ENCODE measurements around the gene TAF11L2. TPM values are rescaled to one million over a fixed set of nuclear protein-coding genes. Genes with fewer than 3 reads are reported as not detected.
"Not testable (repeated sequence)": the region's sequence is repeated elsewhere in the genome, so short reads cannot be mapped to it uniquely, and the experiment has no call there.

Gene TAF11L2
- total RNA-seq, 1 donor from 2014 or later, result not detected

DNA sequence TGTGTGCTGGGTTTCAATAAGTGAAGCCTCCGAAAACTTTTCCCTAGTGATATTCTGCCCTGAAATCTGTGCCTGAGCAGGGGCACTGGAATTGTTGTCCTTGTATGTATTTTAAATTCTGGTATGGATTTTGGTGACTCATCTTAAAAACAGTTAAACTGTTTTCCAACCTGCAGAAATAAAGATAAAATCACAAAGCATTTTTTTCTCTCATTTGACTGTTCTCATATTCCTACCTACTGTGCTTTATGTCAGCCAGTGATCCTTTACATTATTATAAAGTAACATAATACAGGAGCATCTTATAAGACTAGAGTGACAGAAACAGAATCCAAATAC lies 10.9 kb upstream of the TAF11L2 start:
- TF ChIP-seq, protein P1, sequence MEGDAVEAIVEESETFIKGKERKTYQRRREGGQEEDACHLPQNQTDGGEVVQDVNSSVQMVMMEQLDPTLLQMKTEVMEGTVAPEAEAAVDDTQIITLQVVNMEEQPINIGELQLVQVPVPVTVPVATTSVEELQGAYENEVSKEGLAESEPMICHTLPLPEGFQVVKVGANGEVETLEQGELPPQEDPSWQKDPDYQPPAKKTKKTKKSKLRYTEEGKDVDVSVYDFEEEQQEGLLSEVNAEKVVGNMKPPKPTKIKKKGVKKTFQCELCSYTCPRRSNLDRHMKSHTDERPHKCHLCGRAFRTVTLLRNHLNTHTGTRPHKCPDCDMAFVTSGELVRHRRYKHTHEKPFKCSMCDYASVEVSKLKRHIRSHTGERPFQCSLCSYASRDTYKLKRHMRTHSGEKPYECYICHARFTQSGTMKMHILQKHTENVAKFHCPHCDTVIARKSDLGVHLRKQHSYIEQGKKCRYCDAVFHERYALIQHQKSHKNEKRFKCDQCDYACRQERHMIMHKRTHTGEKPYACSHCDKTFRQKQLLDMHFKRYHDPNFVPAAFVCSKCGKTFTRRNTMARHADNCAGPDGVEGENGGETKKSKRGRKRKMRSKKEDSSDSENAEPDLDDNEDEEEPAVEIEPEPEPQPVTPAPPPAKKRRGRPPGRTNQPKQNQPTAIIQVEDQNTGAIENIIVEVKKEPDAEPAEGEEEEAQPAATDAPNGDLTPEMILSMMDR (IDR thresholded peaks at IDR 0.05; ENCODE audit: unreplicated experiment), result no peak
- DNase-seq (ENCODE audit: low spot score, unreplicated experiment), result no peak
- Mint-ChIP-seq H3K4me1 (ENCODE audit: low read depth) (no peaks in the 10 kb centered on the region), H3K4me3 (ENCODE audit: low read depth) (no peak overlapping the region), H3K27ac (no peak overlapping the region), H3K36me3 (ENCODE audit: insufficient read depth) (no peaks in the 10 kb centered on the region), H3K27me3 (no peaks in the 10 kb centered on the region), H3K9me3 (ENCODE audit: low read depth) (no peaks in the 10 kb centered on the region)

DNA sequence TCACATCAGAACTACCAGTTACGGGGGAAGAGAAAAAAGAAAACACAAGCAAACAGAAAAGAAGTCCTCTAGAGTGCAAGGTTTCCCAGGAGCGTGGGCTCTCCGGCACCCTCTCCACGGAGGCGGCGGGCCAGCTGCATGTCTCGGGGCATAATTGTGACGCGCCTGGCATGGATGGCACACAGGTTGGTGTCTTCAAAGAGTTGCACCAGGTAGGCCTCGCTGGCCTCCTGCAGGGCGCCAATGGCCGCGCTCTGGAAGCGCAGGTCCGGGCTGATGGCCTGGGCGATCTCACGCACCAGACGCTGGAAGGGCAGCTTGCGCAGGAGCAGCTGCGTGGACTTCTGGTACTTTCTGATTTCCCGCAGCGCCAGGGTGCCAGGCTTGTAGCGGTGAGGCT lies 6.8 kb upstream of the TAF11L2 start:
- not testable (repeated sequence) for H3K9me3 Mint-ChIP-seq (ENCODE audit: low read depth); DNase-seq (ENCODE audit: low spot score, unreplicated experiment); H3K27me3 Mint-ChIP-seq; H3K4me3 Mint-ChIP-seq (ENCODE audit: low read depth); H3K36me3 Mint-ChIP-seq (ENCODE audit: insufficient read depth); H3K27ac Mint-ChIP-seq; H3K4me1 Mint-ChIP-seq (ENCODE audit: low read depth)

DNA sequence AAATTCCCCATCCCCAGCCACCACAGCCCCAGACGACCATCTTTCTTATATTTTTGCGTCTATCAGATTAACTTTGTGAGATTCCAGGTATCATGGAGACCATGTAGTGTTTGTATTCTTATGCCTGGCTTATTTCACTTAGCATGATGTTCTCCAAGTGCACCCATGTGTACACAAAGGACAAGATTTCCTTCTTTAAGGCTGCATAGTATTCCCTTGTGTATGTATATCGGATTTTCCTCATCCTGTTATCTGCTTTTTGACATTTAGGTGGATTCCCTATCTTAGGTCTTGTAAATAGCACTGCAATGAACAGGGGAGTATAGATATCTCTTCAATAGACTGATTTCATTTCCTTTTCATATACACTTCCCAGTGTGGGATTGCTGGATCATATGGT lies 5.3 kb upstream of the TAF11L2 start:
- H3K36me3 Mint-ChIP-seq (ENCODE audit: insufficient read depth), result no peaks in the 10 kb centered on the region
- no peak for DNase-seq (ENCODE audit: low spot score, unreplicated experiment)
- H3K4me3 Mint-ChIP-seq (ENCODE audit: low read depth), result no peak overlapping the region
- H3K9me3 Mint-ChIP-seq (ENCODE audit: low read depth), result peaks cover 4% of the 10 kb centered on the region
- no peaks in the 10 kb centered on the region for H3K27me3 Mint-ChIP-seq
- TF ChIP-seq, protein P1 (IDR thresholded peaks at IDR 0.05; ENCODE audit: unreplicated experiment), result no peak
- H3K4me1 Mint-ChIP-seq (ENCODE audit: low read depth), result no peaks in the 10 kb centered on the region
- no peak overlapping the region for H3K27ac Mint-ChIP-seq

DNA sequence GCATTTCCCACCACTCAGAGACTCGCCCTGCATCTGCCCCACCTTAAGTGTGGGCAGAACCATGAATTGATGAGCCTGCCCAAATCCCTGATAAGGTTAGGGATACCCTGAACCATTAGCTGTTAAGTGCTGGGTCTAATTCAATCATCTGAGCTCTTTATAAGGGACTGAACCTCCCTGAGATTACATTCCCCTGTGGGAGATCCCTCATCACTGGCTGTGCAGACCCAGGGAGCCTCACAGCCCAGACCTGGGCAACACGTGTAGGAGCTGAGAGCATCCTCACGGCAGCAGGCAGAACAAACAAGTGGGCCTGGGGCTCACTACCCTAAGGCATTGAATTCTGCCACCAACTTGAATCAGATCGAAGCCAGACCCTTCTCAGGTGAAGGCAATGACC lies 585 bp upstream of the TAF11L2 start:
- TF ChIP-seq, protein P1 (IDR thresholded peaks at IDR 0.05; ENCODE audit: unreplicated experiment), result no peak
- no peak overlapping the region for H3K27ac Mint-ChIP-seq
- no peaks in the 10 kb centered on the region for H3K4me1 Mint-ChIP-seq (ENCODE audit: low read depth)
- H3K9me3 Mint-ChIP-seq (ENCODE audit: low read depth), result peaks cover 4% of the 10 kb centered on the region
- H3K4me3 Mint-ChIP-seq (ENCODE audit: low read depth), result no peak overlapping the region
- no peaks in the 10 kb centered on the region for H3K36me3 Mint-ChIP-seq (ENCODE audit: insufficient read depth)
- H3K27me3 Mint-ChIP-seq, result no peaks in the 10 kb centered on the region
- DNase-seq (ENCODE audit: low spot score, unreplicated experiment), result no peak

DNA sequence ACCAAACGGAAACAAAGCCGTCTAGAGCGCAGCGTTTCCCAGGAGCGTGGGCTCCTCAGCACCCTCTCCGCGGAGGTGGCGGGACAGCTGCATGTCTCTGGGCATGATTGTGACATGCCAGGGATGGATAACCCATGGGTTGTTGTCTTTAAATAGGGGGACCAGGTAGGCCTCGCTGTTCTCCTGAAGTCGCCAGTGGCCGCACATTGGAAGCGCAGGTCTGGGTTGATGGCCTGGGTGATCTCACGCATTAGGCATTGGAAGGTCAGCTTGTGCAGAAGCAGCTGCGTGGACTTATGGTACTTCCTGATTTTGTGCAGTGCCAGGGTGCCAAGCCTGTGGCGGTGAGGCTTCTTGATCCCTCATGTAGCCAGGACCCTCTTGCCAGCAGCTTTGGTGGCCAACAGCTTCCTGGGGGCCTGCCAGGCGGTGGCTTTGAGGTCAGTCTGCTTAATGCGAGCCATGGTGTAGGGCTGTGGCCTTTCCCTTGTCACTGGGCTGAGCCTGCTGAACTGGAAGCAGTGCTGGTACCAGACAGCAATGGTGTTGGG lies 13.8 kb downstream of the TAF11L2 start:
- TF ChIP-seq, protein P1 (IDR thresholded peaks at IDR 0.05; ENCODE audit: unreplicated experiment), result no peak
- H3K27ac Mint-ChIP-seq, result no peak overlapping the region
- no peak for DNase-seq (ENCODE audit: low spot score, unreplicated experiment)
- H3K9me3 Mint-ChIP-seq (ENCODE audit: low read depth), result no peaks in the 10 kb centered on the region
- H3K4me3 Mint-ChIP-seq (ENCODE audit: low read depth), result no peak overlapping the region
- H3K4me1 Mint-ChIP-seq (ENCODE audit: low read depth), result no peaks in the 10 kb centered on the region
- no peaks in the 10 kb centered on the region for H3K36me3 Mint-ChIP-seq (ENCODE audit: insufficient read depth)
- peaks cover 2% of the 10 kb centered on the region for H3K27me3 Mint-ChIP-seq

DNA sequence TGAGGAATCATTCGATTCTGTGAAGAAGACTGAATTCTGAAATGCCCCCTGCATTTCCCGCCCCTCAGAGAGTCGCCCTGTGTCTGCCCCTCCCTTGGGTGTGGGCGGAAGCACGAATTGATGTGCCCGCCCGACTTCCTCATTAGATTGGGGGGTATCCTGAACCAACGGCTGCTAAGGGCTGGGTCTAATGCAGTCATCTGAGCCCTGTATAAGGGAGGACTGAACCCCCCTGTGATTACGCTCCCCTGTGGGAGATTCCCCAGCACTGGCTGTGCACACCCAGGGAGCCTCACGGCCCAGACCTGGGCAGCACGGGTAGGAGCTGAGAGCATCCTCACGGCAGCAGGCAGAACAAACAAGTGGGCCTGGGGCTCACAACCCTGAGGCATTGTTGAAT lies 19.5 kb downstream of the TAF11L2 start:
- H3K36me3 Mint-ChIP-seq (ENCODE audit: insufficient read depth); H3K9me3 Mint-ChIP-seq (ENCODE audit: low read depth); H3K27me3 Mint-ChIP-seq; H3K4me1 Mint-ChIP-seq (ENCODE audit: low read depth); DNase-seq (ENCODE audit: low spot score, unreplicated experiment); H3K4me3 Mint-ChIP-seq (ENCODE audit: low read depth); H3K27ac Mint-ChIP-seq: not testable (repeated sequence)

DNA sequence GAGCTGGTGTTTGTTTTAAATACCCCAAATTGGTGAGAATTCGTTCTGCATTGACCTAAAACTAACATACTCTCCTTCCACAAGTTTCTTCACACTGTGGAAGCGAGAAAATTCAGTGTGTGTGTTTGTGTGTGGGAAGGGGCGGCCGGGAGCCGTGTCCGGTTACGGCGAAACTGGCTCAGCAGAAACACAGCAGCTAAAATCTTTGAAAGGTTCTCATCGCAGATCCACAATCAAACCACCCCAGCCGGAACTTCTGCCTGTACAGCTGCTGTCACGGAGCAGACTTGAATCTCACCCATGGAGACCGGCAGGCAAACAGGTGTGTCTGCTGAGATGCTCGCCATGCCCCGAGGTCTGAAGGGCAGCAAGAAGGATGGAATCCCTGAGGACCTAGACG lies 20.0 kb downstream of the TAF11L2 start, which contains the start of gene TAF11L3:
Gene TAF11L3 (plus strand): TSS at position 301 of the 400 bp plus-strand sequence.
- H3K4me1 Mint-ChIP-seq (ENCODE audit: low read depth); H3K9me3 Mint-ChIP-seq (ENCODE audit: low read depth); H3K4me3 Mint-ChIP-seq (ENCODE audit: low read depth); DNase-seq (ENCODE audit: low spot score, unreplicated experiment); H3K27ac Mint-ChIP-seq; H3K36me3 Mint-ChIP-seq (ENCODE audit: insufficient read depth); H3K27me3 Mint-ChIP-seq: not testable (repeated sequence)

DNA sequence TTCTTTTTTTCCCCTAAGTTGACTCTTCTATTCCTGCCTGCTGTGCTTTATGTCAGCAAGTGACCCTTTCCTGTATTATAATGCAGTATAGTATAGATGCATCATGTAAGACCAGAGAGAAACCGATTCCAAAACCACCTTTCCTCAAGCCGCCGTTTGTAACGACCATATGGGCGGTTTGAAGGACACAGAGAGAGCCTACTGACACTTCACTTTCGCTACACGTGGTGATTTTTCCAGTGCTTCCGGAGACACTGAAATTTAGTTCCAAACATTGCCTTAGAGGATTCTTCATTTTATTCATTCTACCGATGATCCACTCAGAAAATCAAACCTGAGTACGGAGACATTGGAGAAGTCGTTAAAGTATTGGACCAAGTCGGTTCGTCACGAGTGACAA lies 21.5 kb downstream of the TAF11L2 start:
- H3K27me3 Mint-ChIP-seq; H3K36me3 Mint-ChIP-seq (ENCODE audit: insufficient read depth); H3K27ac Mint-ChIP-seq; H3K4me1 Mint-ChIP-seq (ENCODE audit: low read depth); H3K4me3 Mint-ChIP-seq (ENCODE audit: low read depth); DNase-seq (ENCODE audit: low spot score, unreplicated experiment); H3K9me3 Mint-ChIP-seq (ENCODE audit: low read depth): not testable (repeated sequence)

DNA sequence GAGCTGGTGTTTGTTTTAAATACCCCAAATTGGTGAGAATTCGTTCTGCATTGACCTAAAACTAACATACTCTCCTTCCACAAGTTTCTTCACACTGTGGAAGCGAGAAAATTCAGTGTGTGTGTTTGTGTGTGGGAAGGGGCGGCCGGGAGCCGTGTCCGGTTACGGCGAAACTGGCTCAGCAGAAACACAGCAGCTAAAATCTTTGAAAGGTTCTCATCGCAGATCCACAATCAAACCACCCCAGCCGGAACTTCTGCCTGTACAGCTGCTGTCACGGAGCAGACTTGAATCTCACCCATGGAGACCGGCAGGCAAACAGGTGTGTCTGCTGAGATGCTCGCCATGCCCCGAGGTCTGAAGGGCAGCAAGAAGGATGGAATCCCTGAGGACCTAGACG lies 23.5 kb downstream of the TAF11L2 start, which contains the start of gene TAF11L4:
Gene TAF11L4 (plus strand): TSS at position 301 of the 400 bp plus-strand sequence.
- H3K27ac Mint-ChIP-seq; H3K9me3 Mint-ChIP-seq (ENCODE audit: low read depth); H3K4me1 Mint-ChIP-seq (ENCODE audit: low read depth); H3K4me3 Mint-ChIP-seq (ENCODE audit: low read depth); H3K27me3 Mint-ChIP-seq; DNase-seq (ENCODE audit: low spot score, unreplicated experiment); H3K36me3 Mint-ChIP-seq (ENCODE audit: insufficient read depth): not testable (repeated sequence)

DNA sequence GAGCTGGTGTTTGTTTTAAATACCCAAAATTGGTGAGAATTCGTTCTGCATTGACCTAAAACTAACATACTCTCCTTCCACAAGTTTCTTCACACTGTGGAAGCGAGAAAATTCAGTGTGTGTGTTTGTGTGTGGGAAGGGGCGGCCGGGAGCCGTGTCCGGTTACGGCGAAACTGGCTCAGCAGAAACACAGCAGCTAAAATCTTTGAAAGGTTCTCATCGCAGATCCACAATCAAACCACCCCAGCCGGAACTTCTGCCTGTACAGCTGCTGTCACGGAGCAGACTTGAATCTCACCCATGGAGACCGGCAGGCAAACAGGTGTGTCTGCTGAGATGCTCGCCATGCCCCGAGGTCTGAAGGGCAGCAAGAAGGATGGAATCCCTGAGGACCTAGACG lies 26.9 kb downstream of the TAF11L2 start, which contains the start of gene TAF11L5:
Gene TAF11L5 (plus strand): TSS at position 301 of the 400 bp plus-strand sequence.
- H3K4me3 Mint-ChIP-seq (ENCODE audit: low read depth); H3K9me3 Mint-ChIP-seq (ENCODE audit: low read depth); H3K36me3 Mint-ChIP-seq (ENCODE audit: insufficient read depth); DNase-seq (ENCODE audit: low spot score, unreplicated experiment); H3K27me3 Mint-ChIP-seq; H3K27ac Mint-ChIP-seq; H3K4me1 Mint-ChIP-seq (ENCODE audit: low read depth): not testable (repeated sequence)
